ENCODE data around the gene LRRTM4.
"Not testable (repeated sequence)": the region's sequence is repeated elsewhere in the genome, so short reads cannot be mapped to it uniquely, and the experiment has no call there.

DNA sequence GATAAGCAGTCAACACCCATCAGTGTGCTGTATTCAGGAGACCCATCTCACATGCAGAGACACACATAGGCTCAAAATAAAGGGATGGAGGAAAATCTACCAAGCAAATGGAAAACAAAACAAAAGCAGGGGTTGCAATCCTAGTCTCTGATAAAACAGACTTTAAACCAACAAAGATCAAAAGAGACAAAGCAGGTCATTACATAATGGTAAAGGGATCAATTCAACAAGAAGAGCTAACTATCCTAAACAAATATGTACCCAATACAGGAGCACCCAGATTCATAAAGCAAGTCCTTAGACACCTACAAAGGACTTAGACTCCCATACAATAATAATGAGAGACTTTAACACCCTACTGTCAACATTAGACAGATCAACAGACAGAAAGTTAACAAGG is 358.2 kb downstream of the LRRTM4 start:
- TF ChIP-seq, protein P1, sequence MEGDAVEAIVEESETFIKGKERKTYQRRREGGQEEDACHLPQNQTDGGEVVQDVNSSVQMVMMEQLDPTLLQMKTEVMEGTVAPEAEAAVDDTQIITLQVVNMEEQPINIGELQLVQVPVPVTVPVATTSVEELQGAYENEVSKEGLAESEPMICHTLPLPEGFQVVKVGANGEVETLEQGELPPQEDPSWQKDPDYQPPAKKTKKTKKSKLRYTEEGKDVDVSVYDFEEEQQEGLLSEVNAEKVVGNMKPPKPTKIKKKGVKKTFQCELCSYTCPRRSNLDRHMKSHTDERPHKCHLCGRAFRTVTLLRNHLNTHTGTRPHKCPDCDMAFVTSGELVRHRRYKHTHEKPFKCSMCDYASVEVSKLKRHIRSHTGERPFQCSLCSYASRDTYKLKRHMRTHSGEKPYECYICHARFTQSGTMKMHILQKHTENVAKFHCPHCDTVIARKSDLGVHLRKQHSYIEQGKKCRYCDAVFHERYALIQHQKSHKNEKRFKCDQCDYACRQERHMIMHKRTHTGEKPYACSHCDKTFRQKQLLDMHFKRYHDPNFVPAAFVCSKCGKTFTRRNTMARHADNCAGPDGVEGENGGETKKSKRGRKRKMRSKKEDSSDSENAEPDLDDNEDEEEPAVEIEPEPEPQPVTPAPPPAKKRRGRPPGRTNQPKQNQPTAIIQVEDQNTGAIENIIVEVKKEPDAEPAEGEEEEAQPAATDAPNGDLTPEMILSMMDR (IDR thresholded peaks at IDR 0.05), result not testable (repeated sequence)
- TF ChIP-seq EZH2 (IDR thresholded peaks at IDR 0.05; ENCODE audit: borderline replicate concordance, insufficient read depth, low read depth, low read length, poor library complexity, severe bottlenecking), result not testable (repeated sequence)
